Stimulated activated CD4-positive, alpha-beta T cell treated with anti-CD3 and anti-CD28 coated beads, Interleukin-1b, Interleukin-23, amount 100 ng/mL, for 48 hours (primary cell): ENCODE data around the gene BNC2.
"Not testable (repeated sequence)": the region's sequence is repeated elsewhere in the genome, so short reads cannot be mapped to it uniquely, and the experiment has no call there.

Experiments
- DNase-seq: peaks from one replicate; pipeline ENCODE4 v3.0.0-alpha.2; 2020

Gene BNC2

DNA sequence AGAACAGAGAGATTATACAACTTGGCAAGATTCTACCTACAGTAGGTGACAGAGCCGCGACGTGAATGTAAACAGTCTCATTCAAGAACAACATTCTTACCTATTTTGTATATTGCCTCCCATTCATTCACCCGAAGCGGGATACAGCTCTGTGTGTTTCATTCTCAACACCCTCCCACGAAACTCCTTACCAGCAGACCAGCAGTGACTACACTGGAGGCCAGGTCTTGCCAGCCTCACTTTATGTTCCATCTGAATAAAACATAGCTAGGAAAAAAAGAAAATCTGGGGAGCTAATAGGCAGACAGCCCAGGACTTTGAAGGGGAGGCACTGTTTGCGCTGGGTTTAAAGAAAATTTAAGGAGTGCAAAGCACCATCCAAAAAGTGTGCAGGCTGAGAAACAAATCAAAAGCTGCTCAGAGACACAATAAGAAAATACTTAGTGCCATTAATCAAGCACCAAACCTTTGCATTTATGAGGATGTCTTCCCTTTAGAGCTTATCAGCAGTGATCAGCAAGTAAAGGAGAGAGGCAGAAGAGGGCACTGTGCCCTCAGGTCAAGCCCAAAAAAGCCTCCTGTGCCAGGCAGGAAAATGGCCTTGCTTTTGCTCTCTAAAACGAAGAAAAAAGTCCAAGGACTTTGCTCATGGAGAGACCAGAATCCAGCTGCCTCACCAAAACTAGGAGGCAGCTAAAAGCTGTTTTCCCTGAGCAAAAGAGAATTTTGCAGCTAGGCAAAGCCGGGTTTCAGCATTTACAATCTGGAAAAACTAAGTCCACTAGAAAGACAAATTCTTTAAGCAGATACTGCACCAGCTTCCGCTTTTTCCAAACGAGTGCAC, 295.1 kb downstream of the BNC2 start:
- no peak for DNase-seq

DNA sequence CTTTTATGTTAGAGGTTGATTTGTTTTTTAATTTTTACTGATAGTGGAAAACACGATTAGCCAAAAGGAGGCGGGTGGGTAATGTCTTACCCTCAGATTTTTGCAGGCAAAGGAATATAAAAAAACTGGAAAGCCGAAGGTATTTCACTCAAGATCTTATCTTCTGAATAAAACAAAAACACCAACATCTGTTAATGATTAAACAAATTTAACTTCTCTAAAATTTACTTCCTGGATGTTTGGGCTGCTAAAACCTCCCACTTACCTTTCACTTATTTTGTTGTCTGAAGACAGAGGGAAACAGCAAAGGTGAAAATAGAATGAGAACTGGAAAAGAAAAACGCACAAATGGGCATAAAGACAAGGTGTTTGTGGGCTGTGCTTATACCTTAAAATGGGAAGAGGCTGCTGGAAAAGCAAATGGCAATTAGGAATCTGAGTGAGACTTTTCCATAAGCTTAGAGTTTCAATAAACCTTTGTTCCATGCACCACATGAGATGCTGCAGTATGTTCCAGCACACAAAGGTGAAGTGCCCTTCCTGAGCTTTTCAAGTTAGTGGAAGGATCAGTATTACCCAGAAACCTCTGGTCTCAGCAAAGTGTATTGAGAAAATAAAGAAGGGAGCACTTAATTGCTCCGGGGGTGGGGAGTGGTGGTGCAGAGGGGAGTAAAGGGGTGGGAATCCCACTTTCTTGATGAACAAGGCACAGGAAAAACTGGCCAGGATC, 298.3 kb downstream of the BNC2 start:
- DNase-seq, result no peak

DNA sequence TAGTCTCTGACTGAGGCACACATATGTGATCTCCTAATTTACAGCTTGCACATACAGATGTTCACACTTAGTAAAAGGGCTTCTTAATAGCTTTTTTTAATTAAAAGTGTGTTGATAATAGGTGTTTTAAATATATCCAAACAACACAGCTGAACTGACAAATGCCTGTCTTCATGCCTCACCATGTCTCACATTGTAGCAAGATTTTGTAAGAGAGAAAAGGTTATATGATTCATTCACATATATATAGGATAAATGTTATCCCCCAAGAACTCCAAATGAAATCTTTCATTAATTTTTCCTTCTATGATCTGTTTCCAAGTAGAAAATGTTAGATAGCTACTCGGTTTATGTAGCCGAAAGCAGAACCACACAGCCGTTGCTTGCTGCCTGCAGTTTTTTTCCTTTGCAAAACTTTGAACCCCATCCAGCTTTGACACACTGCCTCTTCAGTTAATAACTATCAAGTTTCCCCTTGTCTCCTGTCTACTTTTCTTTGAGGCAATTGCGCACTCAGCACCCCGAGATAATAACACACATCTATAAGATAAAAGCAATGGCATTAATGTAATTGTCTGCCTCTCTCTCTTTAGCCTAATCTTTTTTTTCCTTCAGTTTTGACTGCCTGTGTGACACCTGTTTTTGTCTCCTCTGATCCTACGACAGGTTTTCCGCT, 299.2 kb downstream of the BNC2 start:
- DNase-seq, result no peak

- DNase-seq, result no peak
These were observed 307.0 kb downstream of the BNC2 start for GRCh38 chr9:16563446-16563845.

- DNase-seq, result no peak
These were observed 309.3 kb downstream of the BNC2 start for GRCh38 chr9:16561121-16561520.

DNA sequence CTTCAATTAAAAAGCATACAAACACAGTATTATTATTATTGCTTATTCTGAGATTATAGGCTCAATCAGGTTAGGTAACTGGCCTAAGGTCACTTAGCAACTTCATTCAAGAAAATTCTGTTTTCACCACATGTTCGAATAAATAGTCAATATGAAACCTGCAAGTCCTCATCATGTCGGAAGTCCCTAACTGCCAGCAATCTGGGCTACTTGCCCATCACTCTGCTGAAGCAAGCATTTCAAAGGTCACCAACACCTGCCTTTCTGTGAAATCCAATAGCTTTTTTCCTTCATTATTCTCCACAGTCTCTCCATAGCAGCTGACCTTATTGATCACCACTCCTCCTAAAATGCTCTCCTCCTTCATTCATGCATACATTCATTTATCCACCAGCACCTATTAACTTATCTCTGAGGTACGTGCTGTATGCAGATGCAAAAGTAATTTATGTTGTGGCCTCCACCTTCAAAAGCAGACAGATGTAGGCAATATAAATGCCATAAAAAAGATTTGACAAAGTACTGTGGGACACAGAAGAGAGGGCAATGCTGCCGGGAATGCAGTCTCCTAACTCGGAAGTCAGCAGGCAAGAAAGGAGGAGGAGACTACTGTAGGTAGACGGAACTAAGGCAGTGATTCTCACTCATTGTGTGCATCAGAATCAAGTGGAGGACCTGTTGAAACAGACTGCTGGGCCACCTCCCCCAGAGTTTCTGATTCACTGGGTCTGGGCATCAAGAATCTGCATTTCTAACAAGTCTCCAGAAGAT, 310.9 kb downstream of the BNC2 start:
- no peak for DNase-seq

DNA sequence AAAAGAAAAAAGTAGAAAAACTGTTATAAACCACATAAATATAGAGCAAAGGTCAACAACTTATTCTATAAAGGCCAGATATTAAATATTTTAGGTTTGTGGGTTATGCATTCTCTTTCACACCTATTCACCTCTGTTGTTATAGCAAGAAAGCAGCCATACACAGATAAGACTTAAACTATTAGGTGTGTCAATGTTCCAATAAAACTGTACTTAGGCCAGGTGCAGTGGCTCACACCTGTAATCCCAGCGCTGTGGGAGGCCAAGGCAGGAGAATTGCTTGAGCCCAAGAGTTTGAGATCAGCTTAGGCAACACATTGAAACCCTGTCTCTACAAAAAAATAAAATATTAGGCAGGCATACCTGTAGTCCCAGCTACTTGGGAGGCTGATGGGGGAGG, 314.7 kb downstream of the BNC2 start:
- DNase-seq, result no peak

DNA sequence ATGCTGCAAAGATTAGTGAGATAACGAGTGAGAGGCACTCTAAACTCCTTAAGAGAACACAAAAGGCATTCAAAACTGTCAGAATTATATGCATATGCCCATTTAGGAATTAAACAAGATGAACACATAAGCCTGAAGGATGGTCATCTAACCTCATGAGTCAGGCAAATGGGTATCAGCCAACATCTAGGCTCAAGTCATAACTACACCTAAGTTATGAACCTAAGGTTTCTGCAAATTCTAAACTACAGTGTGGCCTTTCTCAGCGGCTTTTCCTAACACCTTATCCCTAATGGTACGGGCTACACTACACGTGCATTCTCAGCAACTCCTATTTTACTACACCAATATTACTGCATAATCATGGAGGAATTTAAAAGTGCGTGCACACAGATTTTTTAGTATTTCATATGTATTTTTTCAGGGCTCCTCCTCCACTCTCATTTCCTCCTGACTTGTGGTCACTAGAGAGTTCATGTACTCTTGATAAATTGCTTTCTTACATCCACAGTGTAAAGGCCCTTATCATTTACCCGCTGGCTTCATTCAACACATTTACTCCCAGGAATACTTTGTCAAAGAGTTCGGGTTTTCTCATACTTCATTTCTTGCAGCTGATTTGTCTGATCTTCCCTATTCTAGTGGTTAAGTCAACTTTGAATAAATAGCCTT, 316.5 kb downstream of the BNC2 start:
- DNase-seq, result no peak

GRCh38 chr9:16552252-16552651, 318.2 kb downstream of the BNC2 start:
- no peak for DNase-seq

- DNase-seq, result no peak
These were observed 318.8 kb downstream of the BNC2 start for GRCh38 chr9:16551692-16552091.

- DNase-seq, result no peak
These were observed 324.8 kb downstream of the BNC2 start for GRCh38 chr9:16545639-16546038.

- DNase-seq, result no peak
These were observed 325.6 kb downstream of the BNC2 start for GRCh38 chr9:16544842-16545241.

DNA sequence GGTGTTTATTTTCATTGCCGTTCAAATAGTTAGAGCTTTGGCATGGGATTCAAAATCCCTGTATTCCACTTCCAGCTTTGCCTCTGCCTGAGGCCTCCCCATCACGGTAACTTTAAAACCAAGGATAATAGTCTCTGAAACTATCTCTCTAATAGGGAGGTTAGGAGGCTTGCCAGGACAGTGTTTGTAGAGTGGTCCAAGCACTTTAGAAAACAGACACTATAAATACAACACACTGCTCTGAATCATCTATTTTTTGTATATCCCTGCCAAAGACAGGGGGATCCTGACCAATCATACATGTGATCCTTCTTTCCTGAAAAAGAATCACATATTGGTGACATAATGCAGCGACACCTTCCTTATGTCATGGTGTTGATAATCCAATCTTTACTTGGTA, 326.8 kb downstream of the BNC2 start:
- no peak for DNase-seq

DNA sequence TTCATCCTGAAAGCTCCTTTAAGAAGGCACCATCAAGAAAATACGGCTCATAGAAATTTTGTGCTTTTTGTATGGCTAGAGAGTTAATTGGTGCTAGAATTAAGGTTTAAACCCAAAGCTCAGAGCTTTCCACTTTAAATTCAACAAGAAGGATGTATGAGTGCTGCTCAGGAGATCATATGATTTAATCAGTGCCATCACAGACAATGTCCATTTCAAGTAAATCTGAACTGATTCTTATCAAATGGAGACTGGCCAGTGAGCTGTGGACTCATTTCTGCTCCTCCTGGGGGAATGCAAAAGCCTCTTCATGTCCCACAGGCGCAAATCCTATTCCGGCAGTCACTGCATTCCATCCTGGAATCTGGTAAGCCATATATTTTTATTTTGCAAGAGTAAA, 327.2 kb downstream of the BNC2 start:
- no peak for DNase-seq

DNA sequence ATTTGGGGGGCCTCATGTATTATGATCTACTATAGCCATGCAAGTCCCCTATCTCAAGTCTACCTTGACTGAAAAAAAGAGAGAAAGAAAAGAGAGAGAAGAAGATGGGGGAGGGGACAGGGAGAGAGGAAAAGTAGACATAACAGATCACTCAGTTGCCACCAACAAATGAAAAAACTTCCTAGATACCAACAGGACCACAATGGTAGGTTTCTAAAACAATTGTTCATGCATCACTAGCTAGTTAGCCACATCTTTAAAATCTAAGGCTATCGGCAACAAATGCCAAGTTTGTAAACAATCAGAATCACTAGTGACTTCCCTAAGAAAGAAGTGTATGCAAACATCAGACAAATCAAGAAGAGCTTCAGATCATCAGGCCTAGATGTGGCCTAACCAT, 328.2 kb downstream of the BNC2 start:
- no peak for DNase-seq

DNA sequence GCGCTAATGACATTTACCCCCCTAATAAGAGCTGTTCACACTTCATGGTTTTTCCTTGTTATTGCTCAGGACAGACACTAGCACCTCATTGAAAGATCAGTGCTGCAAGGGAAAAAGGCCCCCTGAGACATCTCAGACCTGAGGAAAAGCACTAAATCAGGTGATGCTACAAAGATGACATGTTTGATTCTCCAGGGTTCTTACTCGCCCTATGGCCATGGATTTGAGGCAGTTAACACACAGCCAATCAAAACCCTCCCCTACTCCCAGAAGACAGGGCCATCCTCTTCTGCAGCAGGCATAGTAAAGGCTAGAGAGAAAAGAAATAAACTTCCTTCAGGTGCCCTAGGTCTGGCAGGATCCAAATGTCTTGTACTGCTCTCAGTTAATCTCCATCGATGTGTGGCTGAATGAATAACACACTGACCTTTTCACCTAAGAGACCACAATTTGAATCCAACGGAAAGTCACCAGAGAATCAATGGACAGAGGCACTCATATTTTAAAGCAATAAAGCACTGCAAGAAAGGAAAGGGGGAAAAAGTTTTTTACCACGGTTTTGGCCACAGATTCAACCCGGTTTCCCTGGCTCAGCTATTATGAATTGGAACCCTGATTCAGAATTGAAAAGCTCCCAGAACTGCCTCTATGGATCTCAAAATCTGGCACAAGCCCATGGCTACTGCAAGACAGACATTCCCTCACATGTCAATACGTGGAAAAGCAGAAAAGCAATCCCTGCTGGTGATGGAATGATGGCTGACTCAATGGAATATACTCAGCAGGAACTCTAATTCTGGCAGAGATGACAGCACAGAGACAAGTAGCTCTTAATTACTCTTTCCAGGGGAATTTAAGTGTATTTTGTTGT, 329.5 kb downstream of the BNC2 start:
- DNase-seq, result no peak

GRCh38 chr9:16539626-16540025, 330.8 kb downstream of the BNC2 start:
- DNase-seq, result not testable (repeated sequence)

DNA sequence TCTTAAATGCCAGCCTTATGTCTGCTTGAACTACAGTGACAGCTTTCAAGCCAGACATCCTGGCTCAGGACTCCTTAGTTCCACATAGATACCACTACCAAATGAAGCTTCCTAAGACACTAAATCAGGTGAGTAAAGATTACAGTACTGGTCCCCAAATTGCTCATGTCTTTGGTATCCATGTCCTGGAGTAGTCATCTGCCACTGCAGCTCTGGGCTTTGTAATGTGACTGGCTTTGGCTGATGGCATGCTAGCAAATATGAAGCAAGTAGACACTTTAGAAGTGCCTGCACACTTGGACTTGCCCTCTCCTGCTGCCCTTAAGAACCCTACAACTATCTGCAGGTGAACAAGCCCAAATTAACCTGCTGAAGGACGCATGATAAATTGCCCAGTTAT, 334.9 kb downstream of the BNC2 start:
- no peak for DNase-seq

DNA sequence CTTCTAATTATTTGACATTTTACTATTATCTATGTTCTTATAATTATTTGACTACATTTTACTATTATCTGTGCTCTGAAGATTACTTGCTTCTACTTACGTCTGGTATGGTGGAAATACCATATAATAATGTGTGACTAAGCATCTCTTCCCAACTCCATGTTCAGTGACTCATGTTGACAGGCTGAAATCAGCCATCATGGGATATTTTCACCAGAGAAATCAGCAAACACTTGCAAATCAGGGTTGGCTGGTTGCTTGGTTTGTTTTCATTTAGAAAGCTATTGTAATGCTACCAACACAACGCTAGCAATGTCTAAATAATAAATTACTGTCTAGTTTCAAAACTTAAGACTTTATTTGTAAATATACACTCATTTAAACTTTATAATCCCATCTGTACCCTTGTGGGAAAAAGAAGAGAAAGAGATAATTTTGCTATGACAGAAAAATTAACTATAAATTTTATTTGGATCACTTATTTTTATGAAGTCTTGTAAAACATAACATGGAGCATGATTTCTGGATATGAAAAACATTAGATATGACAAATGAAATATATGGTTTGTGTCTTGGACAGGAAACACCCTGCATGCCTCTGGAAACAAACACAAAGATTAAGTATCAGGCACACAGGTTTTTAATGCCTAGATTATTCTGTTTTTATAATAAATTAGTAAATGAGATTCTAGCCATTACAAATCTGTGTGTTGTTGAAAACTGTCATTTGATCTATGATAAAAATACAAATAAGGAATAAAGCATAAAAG, 337.6 kb downstream of the BNC2 start:
- no peak for DNase-seq

- no peak for DNase-seq
These were observed 338.2 kb downstream of the BNC2 start for GRCh38 chr9:16532272-16532671.
